ENCODE data around the gene NLRP11. TPM values are rescaled to one million over a fixed set of nuclear protein-coding genes. Genes with fewer than 3 reads are reported as not detected.

NLRP11 gene
- total and polyA plus RNA-seq, 9 of the 15 experiments (the other 6 are each of a cell fraction or from before 2014, with no cell fraction given) = 0.07 to 0.29 (median 0.12) TPM; not detected in 1

GRCh38 chr19:55809381-55810058, 22.3 kb downstream of the NLRP11 start (continued):
- TF ChIP-seq, protein P1, sequence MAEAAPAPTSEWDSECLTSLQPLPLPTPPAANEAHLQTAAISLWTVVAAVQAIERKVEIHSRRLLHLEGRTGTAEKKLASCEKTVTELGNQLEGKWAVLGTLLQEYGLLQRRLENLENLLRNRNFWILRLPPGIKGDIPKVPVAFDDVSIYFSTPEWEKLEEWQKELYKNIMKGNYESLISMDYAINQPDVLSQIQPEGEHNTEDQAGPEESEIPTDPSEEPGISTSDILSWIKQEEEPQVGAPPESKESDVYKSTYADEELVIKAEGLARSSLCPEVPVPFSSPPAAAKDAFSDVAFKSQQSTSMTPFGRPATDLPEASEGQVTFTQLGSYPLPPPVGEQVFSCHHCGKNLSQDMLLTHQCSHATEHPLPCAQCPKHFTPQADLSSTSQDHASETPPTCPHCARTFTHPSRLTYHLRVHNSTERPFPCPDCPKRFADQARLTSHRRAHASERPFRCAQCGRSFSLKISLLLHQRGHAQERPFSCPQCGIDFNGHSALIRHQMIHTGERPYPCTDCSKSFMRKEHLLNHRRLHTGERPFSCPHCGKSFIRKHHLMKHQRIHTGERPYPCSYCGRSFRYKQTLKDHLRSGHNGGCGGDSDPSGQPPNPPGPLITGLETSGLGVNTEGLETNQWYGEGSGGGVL (CRISPR knock-in tag; IDR thresholded peaks at IDR 0.05) = no peak
- TF ChIP-seq EWSR1 (IDR thresholded peaks at IDR 0.05; ENCODE audit: borderline replicate concordance, low read depth, partially characterized antibody) (no peak), LEF1 (IDR thresholded peaks at IDR 0.05) (no peak), MLX (CRISPR knock-in tag; conservative IDR thresholded peaks at IDR 0.05) (no peak), HMBOX1 (IDR thresholded peaks at IDR 0.05) (no peak), CBFA2T2 (conservative IDR thresholded peaks at IDR 0.05) (0 out of 2 replicates have a peak, but pooled peaks have one; percentile 25), ZNF431 (CRISPR knock-in tag; IDR thresholded peaks at IDR 0.05) (no peak), NFRKB (IDR thresholded peaks at IDR 0.05; ENCODE audit: low read depth) (no peak), BHLHE40 (IDR thresholded peaks at IDR 0.05; ENCODE audit: low read length) (peak; percentile 70; the same call in 1 of the 2 replicates), KLF6 (CRISPR knock-in tag; IDR thresholded peaks at IDR 0.05; ENCODE audit: borderline replicate concordance) (no peak), MXI1 (IDR thresholded peaks at IDR 0.05; ENCODE audit: low read depth, low read length) (0 out of 2 replicates have a peak, but pooled peaks have one; percentile 39), HIVEP1 (CRISPR knock-in tag; IDR thresholded peaks at IDR 0.05) (no peak)
- TF ChIP-seq, protein P2, sequence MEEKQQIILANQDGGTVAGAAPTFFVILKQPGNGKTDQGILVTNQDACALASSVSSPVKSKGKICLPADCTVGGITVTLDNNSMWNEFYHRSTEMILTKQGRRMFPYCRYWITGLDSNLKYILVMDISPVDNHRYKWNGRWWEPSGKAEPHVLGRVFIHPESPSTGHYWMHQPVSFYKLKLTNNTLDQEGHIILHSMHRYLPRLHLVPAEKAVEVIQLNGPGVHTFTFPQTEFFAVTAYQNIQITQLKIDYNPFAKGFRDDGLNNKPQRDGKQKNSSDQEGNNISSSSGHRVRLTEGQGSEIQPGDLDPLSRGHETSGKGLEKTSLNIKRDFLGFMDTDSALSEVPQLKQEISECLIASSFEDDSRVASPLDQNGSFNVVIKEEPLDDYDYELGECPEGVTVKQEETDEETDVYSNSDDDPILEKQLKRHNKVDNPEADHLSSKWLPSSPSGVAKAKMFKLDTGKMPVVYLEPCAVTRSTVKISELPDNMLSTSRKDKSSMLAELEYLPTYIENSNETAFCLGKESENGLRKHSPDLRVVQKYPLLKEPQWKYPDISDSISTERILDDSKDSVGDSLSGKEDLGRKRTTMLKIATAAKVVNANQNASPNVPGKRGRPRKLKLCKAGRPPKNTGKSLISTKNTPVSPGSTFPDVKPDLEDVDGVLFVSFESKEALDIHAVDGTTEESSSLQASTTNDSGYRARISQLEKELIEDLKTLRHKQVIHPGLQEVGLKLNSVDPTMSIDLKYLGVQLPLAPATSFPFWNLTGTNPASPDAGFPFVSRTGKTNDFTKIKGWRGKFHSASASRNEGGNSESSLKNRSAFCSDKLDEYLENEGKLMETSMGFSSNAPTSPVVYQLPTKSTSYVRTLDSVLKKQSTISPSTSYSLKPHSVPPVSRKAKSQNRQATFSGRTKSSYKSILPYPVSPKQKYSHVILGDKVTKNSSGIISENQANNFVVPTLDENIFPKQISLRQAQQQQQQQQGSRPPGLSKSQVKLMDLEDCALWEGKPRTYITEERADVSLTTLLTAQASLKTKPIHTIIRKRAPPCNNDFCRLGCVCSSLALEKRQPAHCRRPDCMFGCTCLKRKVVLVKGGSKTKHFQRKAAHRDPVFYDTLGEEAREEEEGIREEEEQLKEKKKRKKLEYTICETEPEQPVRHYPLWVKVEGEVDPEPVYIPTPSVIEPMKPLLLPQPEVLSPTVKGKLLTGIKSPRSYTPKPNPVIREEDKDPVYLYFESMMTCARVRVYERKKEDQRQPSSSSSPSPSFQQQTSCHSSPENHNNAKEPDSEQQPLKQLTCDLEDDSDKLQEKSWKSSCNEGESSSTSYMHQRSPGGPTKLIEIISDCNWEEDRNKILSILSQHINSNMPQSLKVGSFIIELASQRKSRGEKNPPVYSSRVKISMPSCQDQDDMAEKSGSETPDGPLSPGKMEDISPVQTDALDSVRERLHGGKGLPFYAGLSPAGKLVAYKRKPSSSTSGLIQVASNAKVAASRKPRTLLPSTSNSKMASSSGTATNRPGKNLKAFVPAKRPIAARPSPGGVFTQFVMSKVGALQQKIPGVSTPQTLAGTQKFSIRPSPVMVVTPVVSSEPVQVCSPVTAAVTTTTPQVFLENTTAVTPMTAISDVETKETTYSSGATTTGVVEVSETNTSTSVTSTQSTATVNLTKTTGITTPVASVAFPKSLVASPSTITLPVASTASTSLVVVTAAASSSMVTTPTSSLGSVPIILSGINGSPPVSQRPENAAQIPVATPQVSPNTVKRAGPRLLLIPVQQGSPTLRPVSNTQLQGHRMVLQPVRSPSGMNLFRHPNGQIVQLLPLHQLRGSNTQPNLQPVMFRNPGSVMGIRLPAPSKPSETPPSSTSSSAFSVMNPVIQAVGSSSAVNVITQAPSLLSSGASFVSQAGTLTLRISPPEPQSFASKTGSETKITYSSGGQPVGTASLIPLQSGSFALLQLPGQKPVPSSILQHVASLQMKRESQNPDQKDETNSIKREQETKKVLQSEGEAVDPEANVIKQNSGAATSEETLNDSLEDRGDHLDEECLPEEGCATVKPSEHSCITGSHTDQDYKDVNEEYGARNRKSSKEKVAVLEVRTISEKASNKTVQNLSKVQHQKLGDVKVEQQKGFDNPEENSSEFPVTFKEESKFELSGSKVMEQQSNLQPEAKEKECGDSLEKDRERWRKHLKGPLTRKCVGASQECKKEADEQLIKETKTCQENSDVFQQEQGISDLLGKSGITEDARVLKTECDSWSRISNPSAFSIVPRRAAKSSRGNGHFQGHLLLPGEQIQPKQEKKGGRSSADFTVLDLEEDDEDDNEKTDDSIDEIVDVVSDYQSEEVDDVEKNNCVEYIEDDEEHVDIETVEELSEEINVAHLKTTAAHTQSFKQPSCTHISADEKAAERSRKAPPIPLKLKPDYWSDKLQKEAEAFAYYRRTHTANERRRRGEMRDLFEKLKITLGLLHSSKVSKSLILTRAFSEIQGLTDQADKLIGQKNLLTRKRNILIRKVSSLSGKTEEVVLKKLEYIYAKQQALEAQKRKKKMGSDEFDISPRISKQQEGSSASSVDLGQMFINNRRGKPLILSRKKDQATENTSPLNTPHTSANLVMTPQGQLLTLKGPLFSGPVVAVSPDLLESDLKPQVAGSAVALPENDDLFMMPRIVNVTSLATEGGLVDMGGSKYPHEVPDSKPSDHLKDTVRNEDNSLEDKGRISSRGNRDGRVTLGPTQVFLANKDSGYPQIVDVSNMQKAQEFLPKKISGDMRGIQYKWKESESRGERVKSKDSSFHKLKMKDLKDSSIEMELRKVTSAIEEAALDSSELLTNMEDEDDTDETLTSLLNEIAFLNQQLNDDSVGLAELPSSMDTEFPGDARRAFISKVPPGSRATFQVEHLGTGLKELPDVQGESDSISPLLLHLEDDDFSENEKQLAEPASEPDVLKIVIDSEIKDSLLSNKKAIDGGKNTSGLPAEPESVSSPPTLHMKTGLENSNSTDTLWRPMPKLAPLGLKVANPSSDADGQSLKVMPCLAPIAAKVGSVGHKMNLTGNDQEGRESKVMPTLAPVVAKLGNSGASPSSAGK (IDR thresholded peaks at IDR 0.05) = peak; percentile 90
